Measurements from ENCODE around the gene ADGRF1.
"Not testable (repeated sequence)": the region's sequence is repeated elsewhere in the genome, so short reads cannot be mapped to it uniquely, and the experiment has no call there.

ADGRF1 gene

DNA sequence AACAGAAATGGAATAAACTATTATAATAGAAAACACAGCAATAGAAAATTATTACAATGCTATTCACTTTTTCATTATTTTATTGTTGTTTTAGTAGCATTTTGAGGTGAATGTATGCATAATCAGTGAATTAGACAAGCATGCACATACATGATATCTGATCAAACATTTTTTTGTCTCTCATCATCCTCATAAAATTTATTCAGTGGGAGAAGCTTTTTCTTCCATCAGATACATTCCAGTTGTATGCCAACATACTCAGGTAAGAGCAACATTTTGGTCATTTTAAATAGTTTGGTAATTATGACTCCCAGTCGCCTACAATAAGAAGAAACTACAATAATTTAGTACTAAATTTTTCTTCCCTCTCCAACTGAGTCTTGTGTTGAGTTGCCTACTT, 44.5 kb downstream of the ADGRF1 start:
- Histone ChIP-seq H3K4me1 (ENCODE audit: control insufficient read depth, insufficient read depth, low read length) (no peaks in the 10 kb centered on the region), H3K9me3 (ENCODE audit: control insufficient read depth in 2 of 2, low read length in 2 of 2) (no peaks in the 10 kb centered on the region), H3K4me3 (ENCODE audit: low read length in 2 of 2) (no peak overlapping the region), H3K27ac (ENCODE audit: low read length) (no peak overlapping the region), H3K9ac (ENCODE audit: low read length in 2 of 2) (no peak overlapping the region), H3K27me3 (ENCODE audit: control insufficient read depth in 1 of 2, insufficient read depth in 2 of 2, low read length in 2 of 2) (peaks cover 0 to 2% of the 10 kb centered on the region in 2 donors), H3K36me3 (ENCODE audit: control insufficient read depth in 2 of 2, insufficient read depth in 2 of 2, low read length in 2 of 2) (no peaks in the 10 kb centered on the region)

DNA sequence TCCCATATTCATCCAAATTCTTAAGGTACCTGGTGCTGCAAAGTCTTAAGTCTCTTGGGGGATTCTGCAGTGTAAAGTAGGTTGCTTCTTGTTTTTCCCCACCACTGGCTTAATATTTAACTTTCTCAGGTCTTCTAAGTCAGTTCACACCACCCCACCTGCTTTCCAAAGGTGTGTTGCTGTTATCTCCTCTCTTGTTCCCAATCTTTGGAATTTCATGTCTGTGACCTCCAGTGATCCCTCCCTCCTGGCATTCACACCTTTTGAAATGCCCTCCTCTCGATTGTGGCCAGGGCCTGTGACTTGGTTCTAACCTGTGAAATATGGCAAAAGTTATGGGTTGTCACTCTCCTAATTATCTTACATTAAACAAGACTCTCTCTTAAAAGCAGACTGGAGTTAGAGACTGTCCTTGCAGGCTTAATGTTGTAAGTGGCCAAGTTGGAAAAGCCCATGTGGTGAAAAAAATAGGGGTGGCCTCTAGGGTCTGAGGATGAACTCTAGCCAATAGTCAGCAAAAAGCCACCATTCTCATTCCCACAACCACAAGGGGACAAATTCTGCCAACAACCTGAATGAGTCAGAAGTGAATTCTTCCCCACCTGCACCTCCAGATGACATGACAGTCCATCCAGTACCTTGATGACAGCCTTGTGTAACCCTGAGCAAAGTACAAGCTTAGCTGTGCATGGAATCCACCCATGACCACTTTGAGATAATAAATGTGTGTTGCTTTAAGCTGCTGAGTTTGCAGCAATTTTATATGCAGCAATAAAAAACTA, 45.1 kb downstream of the ADGRF1 start:
- Histone ChIP-seq H3K9ac (ENCODE audit: low read length in 2 of 2) (no peak overlapping the region), H3K27ac (ENCODE audit: low read length) (no peak overlapping the region), H3K36me3 (ENCODE audit: control insufficient read depth in 2 of 2, insufficient read depth in 2 of 2, low read length in 2 of 2) (no peaks in the 10 kb centered on the region), H3K4me1 (ENCODE audit: control insufficient read depth, insufficient read depth, low read length) (no peaks in the 10 kb centered on the region), H3K4me3 (ENCODE audit: low read length in 2 of 2) (no peak overlapping the region), H3K9me3 (ENCODE audit: control insufficient read depth in 2 of 2, low read length in 2 of 2) (no peaks in the 10 kb centered on the region), H3K27me3 (ENCODE audit: control insufficient read depth in 1 of 2, insufficient read depth in 2 of 2, low read length in 2 of 2) (peaks cover 0 to 2% of the 10 kb centered on the region in 2 donors)

DNA sequence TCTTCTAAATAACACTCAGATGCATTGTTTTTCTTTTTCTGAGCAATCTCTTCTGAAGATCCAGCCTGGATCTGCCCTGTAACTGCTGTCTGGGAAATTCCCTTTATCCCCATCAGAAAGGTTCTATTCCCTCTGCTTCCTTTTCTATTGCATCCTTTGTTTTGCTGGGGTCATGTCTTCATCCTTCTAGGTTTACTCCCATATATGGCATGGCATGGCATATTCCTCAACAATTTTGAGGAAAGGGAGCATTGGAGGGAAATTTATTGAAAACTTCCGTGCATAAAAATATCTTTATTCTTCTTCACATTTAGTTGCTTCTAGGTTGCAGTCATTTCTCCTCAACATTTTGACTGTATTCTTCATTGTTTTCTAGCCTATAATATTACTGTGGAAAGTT, 47.2 kb downstream of the ADGRF1 start:
- H3K4me1 ChIP-seq (ENCODE audit: control insufficient read depth, insufficient read depth, low read length) = no peaks in the 10 kb centered on the region
- no peak overlapping the region for H3K4me3 ChIP-seq (ENCODE audit: low read length in 2 of 2)
- peaks cover 2 to 3% of the 10 kb centered on the region in 2 donors for H3K27me3 ChIP-seq (ENCODE audit: control insufficient read depth in 1 of 2, insufficient read depth in 2 of 2, low read length in 2 of 2)
- H3K9me3 ChIP-seq (ENCODE audit: control insufficient read depth in 2 of 2, low read length in 2 of 2) = no peaks in the 10 kb centered on the region
- no peaks in the 10 kb centered on the region for H3K36me3 ChIP-seq (ENCODE audit: control insufficient read depth in 2 of 2, insufficient read depth in 2 of 2, low read length in 2 of 2)
- no peak overlapping the region for H3K27ac ChIP-seq (ENCODE audit: low read length)
- no peak overlapping the region for H3K9ac ChIP-seq (ENCODE audit: low read length in 2 of 2)

DNA sequence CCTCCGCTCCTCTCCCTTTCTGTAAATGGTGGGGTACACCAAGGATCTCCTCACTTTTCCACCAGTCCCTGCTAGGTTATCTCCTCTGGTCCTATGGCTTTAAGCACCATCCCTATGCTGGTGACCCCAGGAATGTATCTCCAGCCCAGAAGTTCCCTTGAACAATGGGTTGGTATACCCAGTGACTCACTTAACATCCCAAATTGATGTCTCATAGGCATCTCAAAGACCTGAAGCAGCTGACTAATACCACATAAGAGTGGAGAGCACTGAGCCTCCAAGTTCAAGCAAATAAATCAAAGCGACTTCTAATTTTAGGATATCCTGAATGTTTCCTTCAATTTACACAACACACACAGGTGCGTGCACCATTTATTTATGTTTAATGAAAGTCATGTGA, 48.3 kb downstream of the ADGRF1 start:
- no peak overlapping the region for H3K4me3 ChIP-seq (ENCODE audit: low read length in 2 of 2)
- H3K27ac ChIP-seq (ENCODE audit: low read length) = no peak overlapping the region
- no peaks in the 10 kb centered on the region for H3K4me1 ChIP-seq (ENCODE audit: control insufficient read depth, insufficient read depth, low read length)
- H3K27me3 ChIP-seq (ENCODE audit: control insufficient read depth in 1 of 2, insufficient read depth in 2 of 2, low read length in 2 of 2) = peaks cover 2 to 3% of the 10 kb centered on the region in 2 donors
- no peak overlapping the region for H3K9ac ChIP-seq (ENCODE audit: low read length in 2 of 2)
- H3K36me3 ChIP-seq (ENCODE audit: control insufficient read depth in 2 of 2, insufficient read depth in 2 of 2, low read length in 2 of 2) = no peaks in the 10 kb centered on the region
- no peaks in the 10 kb centered on the region for H3K9me3 ChIP-seq (ENCODE audit: control insufficient read depth in 2 of 2, low read length in 2 of 2)

DNA sequence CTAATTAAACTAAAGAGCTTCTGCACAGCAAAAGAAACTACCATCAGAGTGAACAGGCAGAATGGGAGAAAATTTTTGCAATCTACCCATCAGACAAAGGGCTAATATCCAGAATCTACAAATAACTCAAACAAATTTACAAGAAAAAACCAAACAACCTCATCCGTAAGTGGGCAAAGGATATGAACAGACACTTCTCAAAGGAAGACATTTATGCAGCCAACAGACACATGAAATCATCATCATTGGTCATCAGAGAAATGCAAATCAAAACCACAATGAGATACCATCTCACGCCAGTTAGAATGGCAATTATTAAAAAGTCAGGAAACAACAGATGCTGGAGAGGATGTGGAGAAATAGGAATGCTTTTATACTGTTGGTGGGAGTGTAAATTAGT, 49.7 kb downstream of the ADGRF1 start:
- not testable (repeated sequence) for H3K4me3 ChIP-seq (ENCODE audit: low read length in 2 of 2); H3K9ac ChIP-seq (ENCODE audit: low read length in 2 of 2); H3K9me3 ChIP-seq (ENCODE audit: control insufficient read depth in 2 of 2, low read length in 2 of 2); H3K27ac ChIP-seq (ENCODE audit: low read length); H3K36me3 ChIP-seq (ENCODE audit: control insufficient read depth in 2 of 2, insufficient read depth in 2 of 2, low read length in 2 of 2); H3K4me1 ChIP-seq (ENCODE audit: control insufficient read depth, insufficient read depth, low read length); H3K27me3 ChIP-seq (ENCODE audit: control insufficient read depth in 1 of 2, insufficient read depth in 2 of 2, low read length in 2 of 2)

DNA sequence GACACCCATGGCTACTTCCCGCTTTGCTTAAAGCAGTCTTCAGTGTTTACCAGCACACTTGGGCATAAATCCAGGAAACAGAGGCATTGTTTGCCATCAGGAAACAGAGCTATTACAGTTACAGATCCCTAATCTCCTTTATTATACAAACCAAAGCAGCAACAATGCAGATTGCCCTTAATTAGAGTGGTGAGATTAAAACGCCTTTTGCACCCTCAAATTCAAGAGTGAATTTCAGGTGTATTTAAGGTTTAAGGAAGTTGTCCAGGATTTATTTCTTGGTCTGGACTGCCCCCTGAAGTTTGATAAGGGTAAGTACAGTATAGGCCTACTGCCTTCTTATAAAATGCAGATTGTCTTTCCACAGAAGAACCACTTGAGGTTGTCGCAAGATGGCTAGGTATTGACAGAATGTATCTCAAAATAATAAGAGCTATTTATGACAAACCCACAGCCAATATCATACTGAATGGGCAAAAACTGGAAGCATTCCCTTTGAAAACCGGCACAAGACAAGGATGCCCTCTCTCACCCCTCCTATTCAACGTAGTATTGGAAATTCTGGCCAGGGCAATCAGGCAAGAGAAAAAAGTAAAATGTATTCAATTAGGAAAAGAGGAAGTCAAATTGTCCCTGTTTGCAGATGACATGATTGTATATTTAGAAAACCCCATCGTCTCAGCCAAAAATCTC, 51.2 kb downstream of the ADGRF1 start:
- H3K9me3 ChIP-seq (ENCODE audit: control insufficient read depth in 2 of 2, low read length in 2 of 2); H3K9ac ChIP-seq (ENCODE audit: low read length in 2 of 2); H3K4me3 ChIP-seq (ENCODE audit: low read length in 2 of 2); H3K36me3 ChIP-seq (ENCODE audit: control insufficient read depth in 2 of 2, insufficient read depth in 2 of 2, low read length in 2 of 2); H3K27me3 ChIP-seq (ENCODE audit: control insufficient read depth in 1 of 2, insufficient read depth in 2 of 2, low read length in 2 of 2); H3K4me1 ChIP-seq (ENCODE audit: control insufficient read depth, insufficient read depth, low read length); H3K27ac ChIP-seq (ENCODE audit: low read length): not testable (repeated sequence)

DNA sequence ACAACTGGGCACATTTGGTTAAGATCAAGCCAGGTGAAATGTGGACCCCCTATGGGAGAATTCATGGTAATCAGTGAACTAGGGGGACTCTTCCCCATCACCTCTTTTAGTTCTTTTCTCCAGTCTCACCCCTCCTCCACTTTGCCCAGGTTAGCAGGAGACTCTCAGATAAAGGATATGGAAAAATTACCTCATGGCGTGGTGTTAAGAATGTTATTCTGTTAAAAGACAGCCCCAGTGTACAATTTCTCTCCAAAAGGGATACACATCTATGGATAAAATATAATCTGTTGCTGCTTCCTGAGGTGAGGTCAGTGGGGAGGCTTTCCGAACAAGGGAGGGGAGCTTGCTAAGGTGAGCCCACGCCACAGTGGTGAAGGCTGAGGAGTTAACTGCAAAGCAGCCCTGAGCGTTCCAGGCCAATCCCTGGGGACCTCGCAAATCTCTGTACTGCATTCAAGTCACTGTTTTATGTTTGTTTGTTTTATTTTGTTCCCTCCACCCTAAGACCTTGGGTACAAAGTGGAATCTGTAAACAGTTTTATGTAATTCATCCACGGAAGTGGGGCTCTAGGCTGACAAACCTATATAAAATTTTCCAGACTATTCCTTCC, 52.0 kb downstream of the ADGRF1 start:
- Histone ChIP-seq H3K4me3 (ENCODE audit: low read length in 2 of 2) (no peak overlapping the region), H3K27me3 (ENCODE audit: control insufficient read depth in 1 of 2, insufficient read depth in 2 of 2, low read length in 2 of 2) (peaks cover 0 to 3% of the 10 kb centered on the region in 2 donors), H3K4me1 (ENCODE audit: control insufficient read depth, insufficient read depth, low read length) (no peaks in the 10 kb centered on the region), H3K36me3 (ENCODE audit: control insufficient read depth in 2 of 2, insufficient read depth in 2 of 2, low read length in 2 of 2) (no peaks in the 10 kb centered on the region), H3K27ac (ENCODE audit: low read length) (peak overlapping the region; percentile 26), H3K9ac (ENCODE audit: low read length in 2 of 2) (no peak overlapping the region), H3K9me3 (ENCODE audit: control insufficient read depth in 2 of 2, low read length in 2 of 2) (no peaks in the 10 kb centered on the region)

DNA sequence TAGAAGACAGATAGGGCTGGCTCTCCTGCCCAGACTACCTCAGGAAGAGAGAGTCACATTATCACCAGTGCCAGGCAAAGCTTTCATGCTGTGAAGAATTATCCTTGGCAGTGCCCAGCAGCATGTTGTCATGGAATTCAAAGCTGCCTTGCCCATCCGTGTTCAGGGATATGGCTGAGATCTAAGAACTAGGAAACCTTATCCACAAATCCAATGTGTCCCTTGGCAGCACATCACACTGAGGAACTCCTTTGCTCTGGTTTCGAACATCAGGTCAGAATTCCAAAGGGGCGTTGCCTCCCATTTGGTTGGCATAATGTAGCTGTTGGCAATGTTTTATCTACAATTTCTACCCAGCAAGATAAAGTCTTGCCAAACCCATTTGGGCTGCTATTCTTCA, 52.7 kb downstream of the ADGRF1 start:
- no peak overlapping the region for H3K27ac ChIP-seq (ENCODE audit: low read length)
- H3K9ac ChIP-seq (ENCODE audit: low read length in 2 of 2) = no peak overlapping the region
- H3K9me3 ChIP-seq (ENCODE audit: control insufficient read depth in 2 of 2, low read length in 2 of 2) = no peaks in the 10 kb centered on the region

DNA sequence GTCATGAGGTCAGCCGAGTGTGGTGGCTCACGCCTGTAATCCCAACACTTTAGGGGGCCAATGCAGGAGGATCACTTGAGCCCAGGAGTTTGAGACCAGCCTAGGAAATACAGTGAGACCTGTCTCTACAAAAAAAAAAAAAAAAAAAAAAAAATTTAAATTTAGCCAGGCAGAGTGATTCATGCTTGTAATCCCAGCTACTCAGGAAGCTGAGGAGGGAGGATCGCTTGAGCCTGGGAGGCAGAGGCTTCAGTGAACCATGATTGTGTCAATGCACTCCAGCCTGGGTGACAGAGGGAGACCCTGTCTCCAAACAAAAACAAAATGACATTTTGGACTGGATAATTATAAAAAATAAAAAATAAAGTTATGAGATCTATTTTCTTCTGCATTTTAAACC, 56.2 kb downstream of the ADGRF1 start:
- H3K9me3 ChIP-seq (ENCODE audit: control insufficient read depth in 2 of 2, low read length in 2 of 2) = no peaks in the 10 kb centered on the region
- H3K4me1 ChIP-seq (ENCODE audit: control insufficient read depth, insufficient read depth, low read length) = no peaks in the 10 kb centered on the region
- H3K36me3 ChIP-seq (ENCODE audit: control insufficient read depth in 2 of 2, insufficient read depth in 2 of 2, low read length in 2 of 2) = no peaks in the 10 kb centered on the region
- H3K27me3 ChIP-seq (ENCODE audit: control insufficient read depth in 1 of 2, insufficient read depth in 2 of 2, low read length in 2 of 2) = peaks cover 0 to 3% of the 10 kb centered on the region in 2 donors
- H3K4me3 ChIP-seq (ENCODE audit: low read length in 2 of 2) = no peak overlapping the region
- H3K27ac ChIP-seq (ENCODE audit: low read length) = no peak overlapping the region
- H3K9ac ChIP-seq (ENCODE audit: low read length in 2 of 2) = no peak overlapping the region

More for the DNA sequence above, 52.7 kb downstream of the ADGRF1 start:
- no peak overlapping the region for H3K4me3 ChIP-seq (ENCODE audit: low read length in 2 of 2)
- H3K4me1 ChIP-seq (ENCODE audit: control insufficient read depth, insufficient read depth, low read length) = no peaks in the 10 kb centered on the region
- no peaks in the 10 kb centered on the region for H3K36me3 ChIP-seq (ENCODE audit: control insufficient read depth in 2 of 2, insufficient read depth in 2 of 2, low read length in 2 of 2)
- peaks cover 0 to 3% of the 10 kb centered on the region in 2 donors for H3K27me3 ChIP-seq (ENCODE audit: control insufficient read depth in 1 of 2, insufficient read depth in 2 of 2, low read length in 2 of 2)

DNA sequence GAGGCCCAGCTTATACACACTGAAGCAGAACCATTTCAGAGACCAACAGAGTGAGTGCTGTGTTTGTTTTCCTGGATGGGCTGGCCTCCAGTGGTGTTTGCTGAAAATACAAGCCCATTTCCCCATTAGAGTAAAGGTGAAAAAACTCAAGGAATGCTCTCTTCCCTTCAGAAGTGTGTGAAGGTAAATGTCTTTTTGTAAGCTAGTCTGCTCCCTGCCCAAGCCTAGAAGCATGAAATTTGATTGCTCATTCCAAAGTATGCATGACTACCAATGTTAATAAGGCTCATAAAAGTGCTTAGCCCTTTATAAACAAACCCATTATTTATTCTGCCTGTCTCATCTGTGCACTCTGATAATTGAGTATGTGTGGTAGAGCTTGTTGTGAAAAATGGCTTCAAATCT, 59.1 kb downstream of the ADGRF1 start:
- no peak overlapping the region for H3K4me3 ChIP-seq (ENCODE audit: low read length in 2 of 2)
- no peaks in the 10 kb centered on the region for H3K27me3 ChIP-seq (ENCODE audit: control insufficient read depth in 1 of 2, insufficient read depth in 2 of 2, low read length in 2 of 2)
- no peaks in the 10 kb centered on the region for H3K9me3 ChIP-seq (ENCODE audit: control insufficient read depth in 2 of 2, low read length in 2 of 2)
- H3K27ac ChIP-seq (ENCODE audit: low read length) = no peak overlapping the region
- H3K36me3 ChIP-seq (ENCODE audit: control insufficient read depth in 2 of 2, insufficient read depth in 2 of 2, low read length in 2 of 2) = no peaks in the 10 kb centered on the region
- no peak overlapping the region for H3K9ac ChIP-seq (ENCODE audit: low read length in 2 of 2)
- H3K4me1 ChIP-seq (ENCODE audit: control insufficient read depth, insufficient read depth, low read length) = no peaks in the 10 kb centered on the region

DNA sequence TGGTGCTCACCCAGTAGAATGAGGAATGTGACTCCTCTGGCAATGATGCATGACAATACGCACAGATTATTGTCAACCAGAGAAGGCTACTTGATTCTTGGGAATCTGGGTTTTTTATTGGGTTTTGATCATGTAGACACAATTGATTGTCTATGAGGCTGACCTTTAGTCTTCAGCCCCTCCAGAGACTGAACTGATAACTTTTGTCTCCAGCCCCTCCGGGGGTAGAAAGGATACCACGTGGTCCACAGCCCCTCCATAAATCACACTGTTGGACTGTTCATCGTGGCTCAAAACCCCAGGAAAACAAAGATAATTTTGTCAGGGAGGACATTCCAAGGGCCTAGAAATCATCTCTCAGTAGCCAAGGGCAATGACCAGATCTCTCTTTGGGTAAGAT, 62.9 kb downstream of the ADGRF1 start:
- Histone ChIP-seq H3K36me3 (ENCODE audit: control insufficient read depth in 2 of 2, insufficient read depth in 2 of 2, low read length in 2 of 2) (no peaks in the 10 kb centered on the region), H3K27me3 (ENCODE audit: control insufficient read depth in 1 of 2, insufficient read depth in 2 of 2, low read length in 2 of 2) (no peaks in the 10 kb centered on the region), H3K27ac (ENCODE audit: low read length) (no peak overlapping the region), H3K4me1 (ENCODE audit: control insufficient read depth, insufficient read depth, low read length) (no peaks in the 10 kb centered on the region), H3K9me3 (ENCODE audit: control insufficient read depth in 2 of 2, low read length in 2 of 2) (no peaks in the 10 kb centered on the region), H3K9ac (ENCODE audit: low read length in 2 of 2) (no peak overlapping the region), H3K4me3 (ENCODE audit: low read length in 2 of 2) (no peak overlapping the region)

Measured in stomach smooth muscle (tissue), 2 donors.